Epidermal melanocyte (primary cell): ENCODE measurements around the gene CAPN2.

Experiments
- DNase-seq: peaks from one replicate; pipeline ENCODE4 v3.0.0; 2011; ENCODE audit warnings: low spot score; ENCODE audit not compliant: insufficient read length

Gene CAPN2

DNA sequence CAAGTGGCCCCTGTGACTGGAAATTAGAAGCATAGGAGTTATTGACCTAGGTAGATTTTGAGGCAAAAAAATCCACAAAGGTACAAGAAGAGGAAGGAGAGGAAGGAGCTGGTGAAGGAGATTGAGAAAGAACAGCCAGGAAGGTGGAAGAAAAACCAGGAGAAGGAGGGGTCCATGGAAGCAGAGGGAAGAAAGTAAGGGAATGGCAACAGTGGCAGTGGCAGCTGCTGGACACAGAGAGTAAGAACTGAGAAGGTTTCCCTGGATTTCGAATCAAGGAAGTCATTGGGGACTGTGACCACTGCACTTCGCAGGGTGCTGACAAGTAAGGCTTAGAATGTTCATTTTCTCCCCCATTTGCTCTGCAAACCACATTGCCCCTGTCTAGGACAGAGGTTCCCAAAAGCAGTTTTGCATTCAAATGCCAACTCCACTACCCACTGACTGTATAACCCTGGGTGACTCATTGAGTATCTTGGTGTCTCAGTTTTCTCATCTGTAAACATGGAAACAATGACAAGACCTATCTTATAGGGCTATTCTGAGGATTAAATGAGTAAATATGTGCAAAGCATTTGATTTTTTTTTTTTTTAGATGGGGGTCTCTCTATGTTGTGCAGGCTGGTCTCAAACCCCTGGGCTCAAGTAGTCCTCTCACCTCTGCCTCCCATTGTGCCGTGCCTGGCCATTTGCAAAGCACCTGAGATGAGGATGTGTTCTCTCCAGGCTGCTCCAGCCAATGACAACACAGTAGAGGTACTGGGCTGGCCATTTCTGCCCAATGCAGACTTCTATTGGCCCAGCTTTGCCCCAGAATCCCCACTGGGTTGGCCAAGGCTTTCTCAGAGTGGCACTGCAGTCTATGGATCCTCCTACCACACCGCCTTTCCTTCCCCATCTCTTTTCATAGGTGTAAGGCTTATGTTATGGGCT, 9.3 kb upstream of the CAPN2 start:
- no peak for DNase-seq

GRCh38 chr1:223703668-223704013, 8.7 kb upstream of the CAPN2 start:
- no peak for DNase-seq

- DNase-seq = no peak
Measured at GRCh38 chr1:223704921-223705878, 7.1 kb upstream of the CAPN2 start.

DNA sequence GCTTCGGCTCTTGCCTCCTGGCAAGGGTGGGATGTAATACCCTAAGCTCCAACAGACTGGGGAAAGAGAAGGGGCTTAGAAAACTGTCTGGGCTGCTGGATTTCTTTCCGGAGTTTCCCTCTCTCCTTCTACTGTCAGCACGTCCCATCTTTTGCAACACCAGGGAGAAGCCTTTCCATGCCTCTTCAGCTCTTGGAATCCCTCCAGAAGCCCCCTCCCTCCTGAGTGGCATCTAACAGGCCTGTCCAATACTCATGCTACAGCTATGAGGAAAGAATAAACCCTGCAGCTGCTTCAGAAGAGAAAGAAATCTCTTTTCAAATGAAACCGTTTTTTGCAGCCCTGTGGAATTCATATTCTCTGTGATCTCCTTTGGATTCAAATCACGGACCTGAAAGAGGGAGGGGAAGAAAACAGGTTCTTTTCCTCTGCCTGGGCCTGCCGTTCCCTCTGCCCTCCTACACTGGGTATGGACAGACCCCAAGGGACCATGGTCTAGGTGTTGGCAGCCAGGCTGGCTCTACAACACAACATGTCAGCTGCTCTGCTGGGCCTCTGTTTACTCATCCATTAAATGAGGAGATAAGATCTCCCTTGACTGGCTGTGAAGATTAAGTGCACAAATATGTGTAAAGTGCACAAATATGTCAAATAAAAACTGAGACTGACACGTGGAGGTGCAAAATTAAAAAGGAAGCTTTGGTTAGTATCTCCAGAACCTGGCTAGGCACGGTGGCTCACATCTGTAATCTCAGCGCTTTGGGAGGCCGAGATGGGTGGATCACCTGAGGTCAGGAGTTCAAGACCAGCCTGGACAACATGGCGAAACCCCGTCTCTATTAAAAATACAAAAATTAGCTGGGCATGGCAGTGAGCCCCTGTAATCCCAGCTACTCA, 6.0 kb upstream of the CAPN2 start:
- no peak for DNase-seq

DNA sequence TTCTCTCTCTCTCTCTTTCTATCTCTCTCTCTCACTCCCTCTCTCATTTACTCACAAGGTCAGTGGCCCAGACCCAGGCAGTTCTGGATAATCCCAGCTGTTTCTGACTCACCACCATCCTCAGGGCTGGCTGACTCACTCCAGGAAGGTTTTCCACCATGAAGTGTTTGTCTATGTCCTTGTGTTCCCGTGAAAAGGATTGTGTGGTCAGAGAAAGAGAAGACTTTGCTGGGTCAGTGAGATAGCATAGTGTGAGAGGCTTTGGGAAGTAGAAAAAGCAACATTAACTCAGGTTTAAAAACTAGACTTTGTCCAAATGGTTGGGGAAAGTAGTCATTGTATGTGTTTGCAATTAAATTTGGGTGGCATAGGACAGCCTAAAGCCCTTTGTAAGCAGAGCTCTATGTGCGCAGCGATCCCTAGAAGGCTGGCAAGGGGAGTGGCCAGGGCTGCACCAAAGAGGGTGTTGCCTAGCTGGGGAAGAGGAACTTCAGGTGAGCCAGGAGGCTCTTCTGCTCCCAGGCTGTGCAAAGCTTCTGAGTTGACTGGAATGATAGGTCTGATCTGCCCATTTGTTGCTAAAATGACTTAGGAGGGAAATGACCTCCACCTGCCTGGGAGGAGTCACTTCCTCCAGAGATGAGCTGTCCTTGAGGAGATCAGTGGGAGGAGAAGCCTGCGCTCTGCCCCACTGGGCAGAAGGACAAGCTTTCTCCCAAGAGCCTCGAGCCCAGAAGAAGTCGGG, 4.9 kb upstream of the CAPN2 start:
- peak; percentile 65 for DNase-seq

GRCh38 chr1:223708001-223708359, 4.4 kb upstream of the CAPN2 start:
- no peak for DNase-seq

GRCh38 chr1:223708651-223709268, 3.6 kb upstream of the CAPN2 start:
- no peak for DNase-seq

DNA sequence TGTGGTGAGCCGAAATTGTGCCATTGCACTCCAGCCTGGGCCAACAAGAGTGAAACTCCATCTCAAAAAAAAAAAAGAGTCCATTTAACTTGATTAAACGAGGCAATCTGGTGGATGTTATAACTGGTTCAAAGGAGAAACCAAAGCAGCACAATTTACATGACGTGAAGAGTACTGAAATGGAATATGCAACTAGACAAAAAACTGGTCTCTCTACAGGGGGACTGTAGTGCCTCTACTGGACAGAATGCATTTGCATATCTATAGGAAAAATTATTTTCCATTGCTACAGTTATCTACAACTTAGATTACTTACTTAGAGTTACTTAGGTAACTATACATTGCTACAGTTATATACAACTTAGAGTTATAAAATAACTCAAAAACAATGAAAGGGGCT, 2.7 kb upstream of the CAPN2 start:
- no peak for DNase-seq

DNA sequence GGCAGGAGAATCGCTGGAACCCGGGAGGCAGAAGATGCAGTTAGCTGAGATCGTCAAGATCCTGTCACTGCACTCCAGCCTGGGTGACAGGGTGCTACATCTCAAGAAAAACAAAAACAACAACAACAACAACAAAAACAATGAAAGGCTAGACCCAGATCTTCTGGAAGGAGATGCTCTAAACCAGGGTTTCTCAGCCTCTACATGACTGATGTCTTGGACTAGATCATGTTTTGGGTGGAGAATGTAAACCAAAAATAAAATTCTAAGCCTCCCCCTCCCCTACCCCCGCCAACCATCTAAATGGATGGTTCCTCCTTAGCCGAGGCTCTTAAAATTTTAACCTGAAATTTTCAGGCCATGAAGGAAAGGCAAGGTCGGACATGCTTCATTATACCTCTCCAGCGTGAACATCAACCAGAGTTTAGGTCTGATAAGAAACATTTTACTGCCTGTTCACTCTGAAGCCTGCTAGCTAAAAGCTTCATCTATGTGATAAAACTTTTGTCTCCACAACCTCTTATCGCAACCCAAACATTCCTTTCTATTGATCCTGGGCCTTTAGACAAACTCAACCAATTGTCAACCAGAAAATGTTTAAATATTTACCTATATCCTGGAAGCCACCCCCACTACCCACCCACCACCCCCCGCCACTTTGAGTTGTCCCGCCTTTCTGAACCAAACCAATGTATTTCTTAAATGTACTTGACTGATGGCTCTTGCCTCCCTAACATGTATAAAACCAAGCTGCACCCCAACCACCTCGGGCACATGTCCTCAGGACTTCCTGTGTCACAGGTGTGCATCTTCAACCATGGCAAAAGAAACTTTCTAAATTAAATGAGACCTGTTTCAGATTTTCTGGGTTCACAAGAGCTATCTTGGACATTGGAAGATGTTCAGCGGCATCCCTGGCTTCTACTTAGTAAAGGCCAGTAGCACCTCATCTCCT, 1.9 kb upstream of the CAPN2 start:
- DNase-seq = no peak

- DNase-seq = no peak
Measured at GRCh38 chr1:223711173-223711572, 1.2 kb upstream of the CAPN2 start.

- DNase-seq = no peak
Measured at GRCh38 chr1:223711747-223712193, 569 bp upstream of the CAPN2 start.

- DNase-seq = no peak
Measured at GRCh38 chr1:223712850-223713474, 623 bp downstream of the CAPN2 start.

DNA sequence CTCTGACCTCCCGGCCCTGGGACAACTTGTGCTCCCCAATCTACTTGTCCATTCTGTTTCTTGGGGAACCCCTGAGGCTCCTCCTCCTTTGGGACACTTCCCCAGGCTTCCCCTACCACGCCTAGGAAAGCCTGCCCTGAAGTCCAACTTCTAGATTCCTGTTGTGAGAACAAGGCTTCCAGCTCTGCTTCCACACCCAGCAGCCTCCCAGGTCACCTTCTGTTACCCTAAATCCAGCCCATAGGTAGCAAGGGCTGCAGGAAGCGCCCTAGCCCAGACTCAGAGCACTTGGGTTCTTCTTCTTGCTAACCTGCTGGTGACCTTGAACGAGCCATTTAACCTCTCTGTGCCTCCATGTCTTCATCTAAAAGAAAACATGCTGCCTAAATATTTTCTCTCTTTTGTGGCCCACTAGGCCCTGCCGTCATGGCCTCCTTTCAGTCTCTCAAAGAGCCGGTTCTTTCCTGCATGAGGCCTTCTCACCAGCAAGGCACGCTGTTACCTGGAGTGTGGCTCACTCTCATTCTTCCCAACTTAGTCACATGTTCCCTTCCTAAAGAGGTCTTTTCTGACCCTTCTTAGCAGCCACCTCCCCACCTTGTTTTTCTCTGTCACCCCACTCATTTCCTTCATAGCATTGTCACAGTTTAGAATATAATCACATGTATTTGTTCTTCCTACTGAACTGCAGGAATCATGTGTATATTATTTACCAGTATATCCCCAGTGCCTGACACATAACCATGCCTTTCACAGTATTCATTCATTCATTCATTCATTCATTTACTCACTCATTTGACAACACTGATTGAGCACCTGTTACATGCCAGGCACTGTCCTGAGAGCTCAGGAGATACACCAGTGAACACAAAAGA, 1.4 kb downstream of the CAPN2 start:
- no peak for DNase-seq

- no peak for DNase-seq
Measured at GRCh38 chr1:223714421-223714724, 2.0 kb downstream of the CAPN2 start.

- no peak for DNase-seq
Measured at GRCh38 chr1:223714849-223715603, 2.7 kb downstream of the CAPN2 start.

DNA sequence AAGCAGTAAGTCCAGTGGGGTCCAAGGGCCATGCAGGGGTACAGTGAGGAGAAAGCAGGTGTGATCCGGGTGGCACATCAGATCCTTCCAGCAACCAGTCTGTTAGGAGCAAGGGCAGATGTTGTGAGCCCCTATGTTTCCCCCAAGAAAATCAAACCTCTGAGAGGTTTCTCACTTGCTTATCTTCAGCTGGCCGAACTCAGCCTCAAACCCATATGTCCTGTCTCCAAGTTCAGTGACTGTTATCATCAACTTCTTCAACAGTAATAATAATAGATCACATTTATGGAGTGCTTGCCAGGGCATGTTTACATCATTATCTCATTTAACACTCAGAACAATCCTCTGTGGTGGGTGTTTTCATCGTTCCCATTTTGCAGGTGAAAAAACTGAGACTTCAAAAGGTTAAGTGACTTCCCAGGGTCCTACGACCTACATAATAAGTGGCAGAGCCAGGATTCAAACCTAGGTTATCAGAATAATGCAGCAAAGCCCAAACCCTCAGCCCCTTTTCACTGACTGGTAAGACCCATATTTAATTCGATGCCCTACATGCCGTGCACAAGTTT, 3.3 kb downstream of the CAPN2 start:
- DNase-seq = no peak
